Sigmoid colon (tissue), 4 donors: ENCODE measurements around the gene CTNNAL1.

Experiments
- POLR2A ChIP-seq, 2 donors: fragments of 450-650 bp; IDR thresholded peaks; one replicate each; pipeline ENCODE4 v1.6.1; 2016; ENCODE audit warnings: antibody characterized with exemption in 2 of 2, mild to moderate bottlenecking in 2 of 2, moderate library complexity in 2 of 2
- POLR2AphosphoS5 ChIP-seq, 4 donors: sonication (generic); formaldehyde crosslinking; IDR thresholded peaks; one replicate each; pipeline ENCODE4 v1.6.1; 2017; ENCODE audit warnings: antibody characterized with exemption in 4 of 4

DNA sequence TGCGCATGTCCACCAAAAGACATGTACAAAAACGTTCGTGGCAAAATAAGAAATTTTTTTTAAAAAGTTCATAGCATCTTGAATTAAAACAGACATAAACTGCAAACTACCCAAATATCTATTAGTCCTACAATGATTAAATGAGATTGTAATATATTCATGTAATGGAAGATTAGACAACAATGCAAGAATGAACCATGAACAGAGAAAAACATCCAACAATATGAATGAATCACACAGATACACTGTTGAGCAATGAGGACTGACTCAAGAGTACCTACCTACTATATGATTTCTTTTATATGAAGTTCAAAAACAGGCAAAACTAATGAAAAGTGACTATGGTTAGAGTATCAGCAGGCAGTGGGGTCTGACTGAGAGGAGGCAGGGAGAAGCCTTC, 17.9 kb upstream of the CTNNAL1 start:
- TF ChIP-seq POLR2A (IDR thresholded peaks at IDR 0.05): no peak
- TF ChIP-seq POLR2AphosphoS5 (IDR thresholded peaks at IDR 0.05): no peak
